ENCODE results near the gene ATP10A.

Gene ATP10A

DNA sequence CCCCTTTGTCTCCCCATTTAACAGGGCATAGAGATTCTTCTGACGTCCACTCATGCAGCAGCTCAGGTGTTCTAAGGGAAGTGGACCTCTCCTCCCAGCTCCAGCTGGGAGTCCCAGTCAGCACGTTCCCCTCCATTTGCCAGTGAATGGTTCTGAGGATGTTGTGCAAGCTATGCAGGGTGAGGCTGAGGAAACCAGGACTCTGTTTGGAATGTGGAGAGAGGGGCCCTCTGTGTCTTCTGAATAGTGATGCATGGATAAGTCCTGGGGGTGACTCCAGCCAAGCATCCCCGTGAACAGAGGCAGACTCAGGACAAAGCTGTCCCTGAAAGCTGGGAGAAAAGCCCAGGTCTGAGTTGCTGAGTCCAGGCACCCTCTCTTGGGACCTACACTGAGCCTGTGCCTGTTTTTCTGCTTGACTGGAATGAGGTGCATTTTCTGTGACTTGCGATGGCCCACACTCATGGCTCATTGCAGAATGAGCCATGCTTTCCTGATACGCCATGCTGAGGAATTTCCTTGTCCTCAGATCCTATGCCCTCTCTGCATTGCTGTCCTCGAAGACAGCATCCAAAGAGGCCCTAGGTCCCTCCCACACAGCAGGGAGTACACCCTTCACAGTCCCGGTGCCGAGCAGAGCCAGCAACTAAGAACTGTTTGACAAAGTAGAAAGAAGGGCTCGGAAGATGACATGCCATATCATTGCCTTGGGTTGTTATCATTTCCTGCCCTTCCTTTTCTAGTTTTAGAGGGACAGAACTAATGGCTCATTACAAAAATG, 185.2 kb downstream of the ATP10A start:
- H3K4me1 ChIP-seq = no peaks in the 10 kb centered on the region
- H3K9me3 ChIP-seq (ENCODE audit: control insufficient read depth, low read length) = no peaks in the 10 kb centered on the region
- no peaks in the 10 kb centered on the region for H3K36me3 ChIP-seq (ENCODE audit: control insufficient read depth, insufficient read depth, low read length)
- no peak overlapping the region for H3K4me3 ChIP-seq (ENCODE audit: low read depth, low read length)
- no peaks in the 10 kb centered on the region for H3K27me3 ChIP-seq (ENCODE audit: control insufficient read depth, insufficient read depth, low read length)
- no peak overlapping the region for H3K9ac ChIP-seq
- H2AFZ ChIP-seq = no peak overlapping the region
- TF ChIP-seq, protein P1, sequence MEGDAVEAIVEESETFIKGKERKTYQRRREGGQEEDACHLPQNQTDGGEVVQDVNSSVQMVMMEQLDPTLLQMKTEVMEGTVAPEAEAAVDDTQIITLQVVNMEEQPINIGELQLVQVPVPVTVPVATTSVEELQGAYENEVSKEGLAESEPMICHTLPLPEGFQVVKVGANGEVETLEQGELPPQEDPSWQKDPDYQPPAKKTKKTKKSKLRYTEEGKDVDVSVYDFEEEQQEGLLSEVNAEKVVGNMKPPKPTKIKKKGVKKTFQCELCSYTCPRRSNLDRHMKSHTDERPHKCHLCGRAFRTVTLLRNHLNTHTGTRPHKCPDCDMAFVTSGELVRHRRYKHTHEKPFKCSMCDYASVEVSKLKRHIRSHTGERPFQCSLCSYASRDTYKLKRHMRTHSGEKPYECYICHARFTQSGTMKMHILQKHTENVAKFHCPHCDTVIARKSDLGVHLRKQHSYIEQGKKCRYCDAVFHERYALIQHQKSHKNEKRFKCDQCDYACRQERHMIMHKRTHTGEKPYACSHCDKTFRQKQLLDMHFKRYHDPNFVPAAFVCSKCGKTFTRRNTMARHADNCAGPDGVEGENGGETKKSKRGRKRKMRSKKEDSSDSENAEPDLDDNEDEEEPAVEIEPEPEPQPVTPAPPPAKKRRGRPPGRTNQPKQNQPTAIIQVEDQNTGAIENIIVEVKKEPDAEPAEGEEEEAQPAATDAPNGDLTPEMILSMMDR (IDR thresholded peaks at IDR 0.05) = no peak
- no peak overlapping the region for H3K27ac ChIP-seq
- H3K4me2 ChIP-seq (ENCODE audit: low read length) = no peak overlapping the region
- no peaks in the 10 kb centered on the region for H3K79me2 ChIP-seq

DNA sequence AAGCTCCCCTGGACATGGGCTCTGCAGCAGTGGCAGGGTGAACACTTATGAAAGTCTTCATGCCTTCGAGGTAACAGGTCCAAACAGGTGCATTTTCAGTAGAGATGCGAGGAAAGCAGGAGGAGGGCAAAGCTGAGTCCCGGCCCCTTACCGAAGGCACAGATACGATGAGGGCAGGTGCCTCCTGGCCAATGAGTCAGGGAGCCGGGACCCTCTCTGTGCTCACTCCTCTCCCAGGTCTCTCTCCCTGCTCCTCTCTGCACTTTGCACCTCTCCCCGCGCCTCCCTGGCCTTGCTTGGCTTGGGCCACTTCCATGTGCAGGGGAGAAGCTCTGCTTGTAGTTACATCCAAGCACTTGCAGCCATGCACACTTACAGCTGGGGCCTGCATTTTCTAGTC, 187.1 kb downstream of the ATP10A start:
- H3K36me3 ChIP-seq (ENCODE audit: control insufficient read depth, insufficient read depth, low read length) = no peaks in the 10 kb centered on the region
- H3K79me2 ChIP-seq = no peaks in the 10 kb centered on the region
- no peak overlapping the region for H3K4me2 ChIP-seq (ENCODE audit: low read length)
- TF ChIP-seq, protein P1 (IDR thresholded peaks at IDR 0.05) = no peak
- no peak overlapping the region for H3K9ac ChIP-seq
- H3K4me1 ChIP-seq = no peaks in the 10 kb centered on the region
- no peak overlapping the region for H3K4me3 ChIP-seq (ENCODE audit: low read depth, low read length)
- H3K27ac ChIP-seq = no peak overlapping the region
- H3K27me3 ChIP-seq (ENCODE audit: control insufficient read depth, insufficient read depth, low read length) = no peaks in the 10 kb centered on the region
- no peak overlapping the region for H2AFZ ChIP-seq
- no peaks in the 10 kb centered on the region for H3K9me3 ChIP-seq (ENCODE audit: control insufficient read depth, low read length)

DNA sequence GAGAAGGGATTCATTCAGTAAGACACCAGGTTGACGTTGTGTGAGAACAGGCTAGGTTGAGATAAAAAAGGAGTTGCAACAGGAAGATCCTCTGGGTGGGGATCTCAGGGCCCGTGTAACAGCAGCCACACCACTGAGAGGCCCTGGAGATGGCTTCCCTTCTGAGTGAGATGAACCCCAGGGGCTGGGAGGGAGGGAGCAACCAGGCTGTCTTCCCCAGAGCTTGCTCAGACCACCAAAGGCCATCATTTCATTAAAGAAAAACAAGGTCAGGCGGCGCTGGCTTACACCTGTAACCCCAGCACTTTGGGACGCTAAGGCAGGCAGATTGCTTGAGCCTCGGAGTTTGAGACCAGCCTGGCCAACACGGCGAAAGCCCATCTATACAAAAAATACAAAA, 187.7 kb downstream of the ATP10A start:
- peaks cover 6% of the 10 kb centered on the region for H3K4me1 ChIP-seq
- H3K27ac ChIP-seq = no peak overlapping the region
- no peak overlapping the region for H3K9ac ChIP-seq
- no peak overlapping the region for H2AFZ ChIP-seq
- H3K79me2 ChIP-seq = no peaks in the 10 kb centered on the region
- no peaks in the 10 kb centered on the region for H3K27me3 ChIP-seq (ENCODE audit: control insufficient read depth, insufficient read depth, low read length)
- H3K4me3 ChIP-seq (ENCODE audit: low read depth, low read length) = no peak overlapping the region
- H3K4me2 ChIP-seq (ENCODE audit: low read length) = no peak overlapping the region
- H3K9me3 ChIP-seq (ENCODE audit: control insufficient read depth, low read length) = no peaks in the 10 kb centered on the region
- no peaks in the 10 kb centered on the region for H3K36me3 ChIP-seq (ENCODE audit: control insufficient read depth, insufficient read depth, low read length)
- TF ChIP-seq, protein P1 (IDR thresholded peaks at IDR 0.05) = no peak

DNA sequence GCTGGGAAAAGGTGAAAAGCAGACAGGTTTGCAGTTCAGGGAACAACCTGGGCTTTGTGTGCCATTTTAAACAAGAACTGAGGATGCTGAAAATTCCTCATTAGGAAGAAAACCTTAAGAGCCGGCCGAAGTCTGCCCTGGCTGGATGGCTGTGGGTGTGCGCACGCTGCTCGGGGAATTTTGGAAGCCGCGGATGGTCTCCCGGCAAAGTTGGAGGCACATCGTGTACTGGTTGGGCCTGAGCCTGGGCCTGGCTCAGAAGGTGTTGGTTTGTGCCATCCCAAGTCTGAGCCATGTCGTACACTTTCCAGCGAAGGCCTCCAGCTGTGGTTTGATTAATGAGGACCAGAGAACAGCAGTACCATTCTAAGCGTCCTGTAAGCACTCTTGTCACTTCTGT, 188.2 kb downstream of the ATP10A start:
- Histone ChIP-seq H3K9me3 (ENCODE audit: control insufficient read depth, low read length) (no peaks in the 10 kb centered on the region), H3K4me3 (ENCODE audit: low read depth, low read length) (no peak overlapping the region), H3K4me1 (peaks cover 8% of the 10 kb centered on the region), H3K36me3 (ENCODE audit: control insufficient read depth, insufficient read depth, low read length) (no peaks in the 10 kb centered on the region), H3K4me2 (ENCODE audit: low read length) (no peak overlapping the region), H3K27ac (no peak overlapping the region), H2AFZ (no peak overlapping the region), H3K27me3 (ENCODE audit: control insufficient read depth, insufficient read depth, low read length) (no peaks in the 10 kb centered on the region), H3K79me2 (no peaks in the 10 kb centered on the region), H3K9ac (no peak overlapping the region)
- TF ChIP-seq, protein P1 (IDR thresholded peaks at IDR 0.05) = no peak

DNA sequence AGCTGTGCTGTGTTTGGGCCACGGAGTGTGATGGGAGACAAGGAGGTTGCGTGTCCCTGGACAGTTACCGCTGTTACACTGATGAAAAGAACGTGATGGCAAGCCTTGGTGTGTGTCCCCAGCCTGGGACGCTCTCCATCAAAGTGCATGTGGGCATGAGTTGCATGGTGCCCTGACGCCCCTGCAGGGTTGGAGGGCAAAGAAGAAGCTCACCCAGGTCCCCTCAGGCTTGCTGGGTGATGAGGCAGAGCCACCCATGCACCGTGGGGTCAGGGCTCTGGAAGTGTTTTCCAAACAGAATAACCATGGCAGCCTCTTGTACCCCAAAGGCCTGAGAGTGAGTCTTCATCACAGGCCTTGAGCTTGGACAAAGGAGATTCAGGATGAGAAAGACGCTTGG, 189.2 kb downstream of the ATP10A start:
- no peaks in the 10 kb centered on the region for H3K79me2 ChIP-seq
- H3K4me3 ChIP-seq (ENCODE audit: low read depth, low read length) = no peak overlapping the region
- H3K36me3 ChIP-seq (ENCODE audit: control insufficient read depth, insufficient read depth, low read length) = no peaks in the 10 kb centered on the region
- no peaks in the 10 kb centered on the region for H3K9me3 ChIP-seq (ENCODE audit: control insufficient read depth, low read length)
- peaks cover 10% of the 10 kb centered on the region for H3K4me1 ChIP-seq
- no peak overlapping the region for H3K4me2 ChIP-seq (ENCODE audit: low read length)
- TF ChIP-seq, protein P1 (IDR thresholded peaks at IDR 0.05) = no peak
- H3K9ac ChIP-seq = no peak overlapping the region
- no peaks in the 10 kb centered on the region for H3K27me3 ChIP-seq (ENCODE audit: control insufficient read depth, insufficient read depth, low read length)
- no peak overlapping the region for H3K27ac ChIP-seq
- no peak overlapping the region for H2AFZ ChIP-seq
